SK-N-MC (cell line): ENCODE results near the gene CAMK2B.

ENCODE experiments used
- EZH2 ChIP-seq: fragments of 200-600 bp; sonication (generic); IDR thresholded peaks from one replicate; pipeline ENCODE4 v1.6.1; 2017; ENCODE audit warnings: antibody characterized with exemption
- POLR2AphosphoS5 ChIP-seq: IDR thresholded peaks from 2 replicates; pipeline ENCODE4 v1.6.1; 2012; ENCODE audit warnings: mild to moderate bottlenecking, low read depth, low read length, borderline replicate concordance

DNA sequence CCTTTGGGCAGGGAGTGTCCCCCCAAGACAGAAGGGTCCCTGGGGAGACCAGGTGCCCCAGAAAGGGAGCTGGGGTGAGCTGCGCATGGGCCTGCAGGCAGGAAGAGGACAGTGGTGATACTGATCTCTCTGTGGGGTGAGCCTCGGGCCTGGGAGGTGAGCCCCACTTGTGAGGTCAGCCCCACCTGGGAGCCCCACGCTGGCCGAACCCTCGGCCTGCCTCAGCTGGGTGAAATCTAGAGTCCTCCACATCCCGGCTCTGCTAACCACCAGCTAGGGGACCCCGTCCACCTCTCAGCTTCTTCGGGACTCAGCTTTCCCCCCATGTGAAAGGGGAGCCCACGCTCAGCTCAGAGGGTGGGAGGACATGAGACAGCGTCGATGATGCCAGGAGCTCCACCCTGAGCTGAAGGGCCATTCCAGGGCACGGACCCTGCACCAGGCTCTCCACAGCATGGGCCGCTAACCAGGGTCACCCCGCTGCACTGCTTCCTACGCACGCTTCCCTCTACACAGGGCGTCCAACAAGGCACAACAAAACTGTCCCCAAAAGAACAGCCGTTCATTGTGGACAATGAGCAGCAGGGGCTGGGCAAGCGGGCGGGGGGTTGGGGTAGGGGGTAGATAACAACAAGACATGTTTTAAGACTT lies 48.7 kb downstream of the CAMK2B start:
- TF ChIP-seq POLR2AphosphoS5 (no peak), EZH2 (no peak)
